K562 (cell line): ENCODE data around the gene KIF26B. TPM values are rescaled to one million over a fixed set of nuclear protein-coding genes. Genes with fewer than 3 reads are reported as not detected.

Experiments used
- ATAC-seq: fragments of 200-7000 bp; cut with Tn5 transposase; 3 replicates; pipeline ENCODE4 v1.9.1; 2020; ENCODE audit warnings: moderate library complexity
- BruUV-seq: library from RNA; stranded (reverse); fragments of 400-500 nt; replicated peaks from 2 replicates; lab custom pipeline; 2021; lab: Mats Ljungman, UMichigan
- CTCF ChIA-PET: fragments of 300-600 bp; formaldehyde crosslinking; extraction: SDS; loops from one replicate; lab custom pipeline; 2021; ENCODE audit warnings: low intra/inter-chr PET ratio; lab: Yijun Ruan, JAX
- POLR2A ChIA-PET: fragments of 300-600, 350-650 bp; sonication (Branson Sonifier 250); formaldehyde crosslinking; extraction: SDS; loops from one replicate; lab custom pipeline; 2021; ENCODE audit warnings: antibody characterized with exemption, inconsistent platforms; lab: Yijun Ruan, JAX
- DNase-seq, 4 experiments: peaks; one replicate each; pipeline versions ENCODE4 v3.0.0 to v3.0.0-alpha.2; 2011 to 2018; ENCODE audit warnings: low spot score in 3 of 4, mixed read lengths in 3 of 4; ENCODE audit errors: extremely low read depth in 1 of 4
- FAIRE-seq: peaks from 2 replicates; lab custom pipeline; 2011; peaks lifted over from hg19 to GRCh38; lab: Jason Lieb, UNC
- H2AFZ ChIP-seq: 2 replicates; pipeline ENCODE4 v1.6.0; 2011; ENCODE audit warnings: low read depth, low read length, control low read depth, inconsistent platforms
- H3K27ac ChIP-seq: fragments of 200-600 bp; 3 replicates; pipeline ENCODE4 v1.8.0; 2011; ENCODE audit warnings: low read depth, mild to moderate bottlenecking, control low read depth, inconsistent platforms, low read length, moderate library complexity, mixed read lengths; ENCODE audit errors: extremely low read depth
- H3K27me3 ChIP-seq, 2 experiments: fragments of 300-600 bp in 1 of 2; 2 replicates in 1 of 2; 3 replicates in 1 of 2; pipeline versions ENCODE4 v1.6.0 to v1.8.0; 2011; ENCODE audit warnings: inconsistent platforms in 2 of 2, low read length in 2 of 2, mild to moderate bottlenecking in 1 of 2, mixed read lengths in 1 of 2, moderate library complexity in 1 of 2; ENCODE audit not compliant: control insufficient read depth in 2 of 2, insufficient read depth in 2 of 2
- H3K36me3 ChIP-seq: fragments of 300-600 bp; 3 replicates; pipeline ENCODE4 v1.8.0; 2011; ENCODE audit warnings: mild to moderate bottlenecking, low read length, inconsistent platforms; ENCODE audit not compliant: control insufficient read depth, insufficient read depth
- H3K4me1 ChIP-seq, 2 experiments: fragments of 200-600 bp in 1 of 2; replicated peaks in 1 of 2; 2 replicates in 1 of 2; 3 replicates in 1 of 2; pipeline versions ENCODE4 v1.5.1 to v1.8.0; 2011; ENCODE audit warnings: inconsistent platforms in 2 of 2, low read length in 2 of 2, mild to moderate bottlenecking in 1 of 2, mixed read lengths in 1 of 2, moderate library complexity in 1 of 2; ENCODE audit not compliant: control insufficient read depth in 2 of 2, insufficient read depth in 2 of 2
- H3K4me2 ChIP-seq: 2 replicates; pipeline ENCODE4 v1.6.1; 2011; ENCODE audit warnings: low read length, control low read depth, inconsistent platforms, mixed read lengths; ENCODE audit not compliant: insufficient read depth
- H3K4me3 ChIP-seq: fragments of 200-600 bp; sonication (generic), shearing (Covaris generic); 2 replicates; pipeline ENCODE4 v1.5.1; 2016; ENCODE audit warnings: control low read depth, inconsistent platforms
- H3K79me2 ChIP-seq: fragments of 200-600 bp; 3 replicates; pipeline ENCODE4 v1.8.0; 2011; ENCODE audit warnings: low read length, inconsistent platforms; ENCODE audit not compliant: control insufficient read depth, insufficient read depth
- H3K9ac ChIP-seq, 2 experiments: 2 replicates each; pipeline versions ENCODE4 v1.6.0 to v1.6.1; 2011; ENCODE audit warnings: low read depth in 2 of 2, low read length in 2 of 2, control low read depth in 1 of 2, inconsistent platforms in 1 of 2, mild to moderate bottlenecking in 1 of 2, mixed read lengths in 1 of 2; ENCODE audit not compliant: insufficient read depth in 1 of 2
- H3K9me1 ChIP-seq: one replicate; pipeline ENCODE4 v1.6.0; 2011; ENCODE audit warnings: inconsistent platforms, mild to moderate bottlenecking, low read length, moderate library complexity; ENCODE audit not compliant: control insufficient read depth, insufficient read depth
- H3K9me3 ChIP-seq: replicated peaks from 2 replicates; pipeline ENCODE4 v1.5.1; 2011; ENCODE audit warnings: low read depth, low read length, inconsistent platforms; ENCODE audit not compliant: control insufficient read depth, insufficient read depth
- H4K20me1 ChIP-seq: replicated peaks from 2 replicates; pipeline ENCODE4 v1.6.1; 2011; ENCODE audit warnings: low read length, inconsistent platforms, mixed read lengths; ENCODE audit not compliant: control insufficient read depth, insufficient read depth
- ELF4 ChIP-seq: fragments of 450-650 bp; formaldehyde crosslinking; IDR thresholded peaks from 2 replicates; pipeline ENCODE4 v1.4.0; 2022; ENCODE audit warnings: missing genetic modification characterization
- HMGN3 ChIP-seq: IDR thresholded peaks from 2 replicates; pipeline ENCODE4 v1.6.1; 2011; ENCODE audit warnings: borderline replicate concordance, low read depth, mild to moderate bottlenecking, mixed read lengths, low read length; ENCODE audit not compliant: insufficient read length; ENCODE audit errors: extremely low read depth
- ZBTB11 ChIP-seq, 3 experiments: fragments of 200-800 bp in 1 of 3; fragments of 250-450 bp in 1 of 3; fragments of 450-650 bp in 1 of 3; sonication (Bioruptor Pico) in 1 of 3; sonication (Bioruptor generic) in 1 of 3; formaldehyde crosslinking in 1 of 3; IDR thresholded peaks; 2 replicates each; pipeline versions ENCODE4 v1.6.1 to v1.8.0; 2016 to 2022; ENCODE audit warnings: mild to moderate bottlenecking in 2 of 3, missing genetic modification characterization in 2 of 3, missing compliant biosample characterization in 1 of 3, moderate library complexity in 1 of 3
- ZNF316 ChIP-seq: fragments of 450-650 bp; IDR thresholded peaks from 2 replicates; pipeline ENCODE4 v1.6.1; 2016
- WGBS: fragments of 100-300 bp; shearing (Covaris generic); methylation state at CpG from one replicate; pipeline ENCODE4 v1.1.6; 2016; ENCODE audit warnings: low coverage, mixed read lengths; ENCODE audit not compliant: insufficient coverage; ENCODE audit errors: missing lambda C conversion rate; 5-methylcytosine and 5-hydroxymethylcytosine counted together
- in situ Hi-C: fragments of 300-500 bp; cut with MboI; formaldehyde crosslinking; loops from 4 replicates; pipeline ENCODE4 v1.15.0; 2018; ENCODE audit warnings: inconsistent platforms, mixed read lengths
- intact Hi-C: fragments of 100-400 bp; cut with micrococcal nuclease; formaldehyde crosslinking; loops from 2 replicates; pipeline ENCODE4 v1.14.2; 2022
- polyA plus RNA-seq, 8 experiments: library from polyadenylated mRNA; depleted of rRNA in 4 of 8; stranded (reverse) in 5 of 8; unstranded in 3 of 8; fragments of >200 nt; fragmentation: Nextera tagmentation in 2 of 8; fragmentation: Illumina TruSeq in 1 of 8; extraction: Ambion mirVana in 2 of 8; extraction: Trizol in 1 of 8; gene quantifications; 2 replicates each; pipeline versions ENCODE4 v1.2.1 to v1.2.3, GENCODE V29; 2011 to 2014; ENCODE audit warnings: inconsistent platforms in 1 of 8, missing spikeins in 1 of 8
- total RNA-seq, 7 experiments: library from RNA; depleted of rRNA in 6 of 7; stranded (reverse); fragments of >200 nt in 6 of 7; fragmentation: Illumina TruSeq in 2 of 7; extraction: Trizol in 2 of 7; gene quantifications; 2 replicates each; pipeline versions ENCODE4 v1.2.1 to v1.2.3, GENCODE V29; 2011 to 2021; ENCODE audit warnings: low replicate concordance in 1 of 7

The KIF26B gene
- total and polyA plus RNA-seq, 9 of the 15 experiments (the other 6 are each of a cell fraction or from before 2014, with no cell fraction given) = 0.02 to 0.08 (median 0.03) TPM; not detected in 6

DNA sequence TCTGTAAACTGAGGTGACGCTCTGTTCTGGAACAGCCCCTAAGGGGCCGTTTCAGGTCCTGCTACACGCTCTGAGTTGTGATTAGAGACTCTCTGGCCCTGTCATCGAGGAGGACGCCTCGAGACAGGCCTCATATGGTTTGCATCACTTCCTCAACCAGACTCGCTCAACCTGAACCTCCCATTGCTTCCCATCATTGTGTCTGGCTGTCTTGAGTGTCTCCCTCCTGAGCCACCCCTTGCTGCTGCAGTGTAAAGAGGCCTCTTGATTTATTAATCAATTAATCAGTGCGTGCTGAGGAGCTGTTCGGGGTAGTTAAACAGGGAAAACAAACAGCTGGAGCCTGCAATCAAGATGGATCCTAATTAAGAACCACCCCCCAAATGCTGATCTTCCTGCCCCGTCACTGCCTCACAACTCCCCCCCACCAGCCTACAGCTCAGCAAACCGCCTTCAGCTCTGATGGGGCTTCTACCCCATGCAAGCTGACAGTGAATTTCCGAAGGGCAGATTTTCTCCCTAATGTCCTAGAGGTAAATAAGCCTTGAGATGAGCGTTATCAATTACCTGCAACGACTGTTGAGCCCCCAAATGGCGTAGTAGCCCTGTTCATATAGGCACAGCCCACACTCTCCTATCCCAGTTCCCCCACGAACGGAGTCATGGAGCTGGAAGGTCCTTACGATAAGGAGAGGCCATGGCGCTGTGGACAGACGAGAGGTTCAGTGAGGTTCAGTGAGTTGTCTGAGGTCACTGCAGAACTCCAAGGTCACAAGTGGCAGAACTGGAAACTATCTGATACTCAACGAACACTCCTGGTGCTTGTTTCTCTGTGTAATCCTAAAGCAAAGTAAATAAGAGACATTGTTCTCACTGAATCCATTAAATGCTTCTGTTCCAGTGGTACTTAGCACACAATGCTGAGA lies 210.6 kb downstream of the KIF26B start:
- H2AFZ ChIP-seq = no peak overlapping the region
- POLR2A ChIA-PET = interaction anchor here (0.7 kb wide), 1 partner anchor 156 kb away, joined by 3 read pairs; no protein-coding TSS in a partner anchor
- BruUV-seq = no TSS peak

More for the DNA sequence above, 210.6 kb downstream of the KIF26B start:
- H3K4me2 ChIP-seq = no peak overlapping the region
- TF ChIP-seq ZBTB11 (CRISPR knock-in tag; IDR thresholded peaks at IDR 0.05) (no peak), ZNF316 (no peak), ELF4 (CRISPR knock-in tag) (no peak), HMGN3 (no peak)
- peaks cover 71 to 88% of the 10 kb centered on the region in 2 experiments for H3K27me3 ChIP-seq
- peaks cover 0 to 3% of the 10 kb centered on the region in 2 experiments; a peak in 1 of 5 replicates for H3K4me1 ChIP-seq
- FAIRE-seq (no peak), DNase-seq (no peak), ATAC-seq (no peak; the same call in 2 of the 3 replicates)
- in situ Hi-C loops = no loop called here
- H3K9ac ChIP-seq = no peak overlapping the region
- no peaks in the 10 kb centered on the region for H3K79me2 ChIP-seq
- CTCF ChIA-PET = no interaction called here
- H3K9me3 ChIP-seq = no peaks in the 10 kb centered on the region
- intact Hi-C loops = no loop called here
- H4K20me1 ChIP-seq = no peaks in the 10 kb centered on the region; the same call in 1 of the 2 replicates
- no peak overlapping the region for H3K27ac ChIP-seq
- H3K4me3 ChIP-seq = no peak overlapping the region
- WGBS = 2% methylated on average over 21 of the region's 21 CpGs
- no peaks in the 10 kb centered on the region for H3K36me3 ChIP-seq
- no peaks in the 10 kb centered on the region for H3K9me1 ChIP-seq
